GM12878 (cell line): ENCODE data around the gene MACROD2. TPM values are rescaled to one million over a fixed set of nuclear protein-coding genes. Genes with fewer than 3 reads are reported as not detected.

Experiments used
- CBFB ChIP-seq: IDR thresholded peaks from 2 replicates; pipeline ENCODE4 v1.6.1; 2016; ENCODE audit warnings: antibody characterized with exemption, low read depth
- CEBPB ChIP-seq, 2 experiments: fragments of 150-350 bp in 1 of 2; IDR thresholded peaks; 2 replicates each; pipeline ENCODE4 v1.6.1; 2012 to 2014; ENCODE audit warnings: low read depth in 2 of 2, low read length in 2 of 2, borderline replicate concordance in 1 of 2, inconsistent platforms in 1 of 2
- E2F4 ChIP-seq: IDR thresholded peaks from 2 replicates; pipeline ENCODE4 v1.6.1; 2012; ENCODE audit warnings: low read depth, low read length, improper control_type of control experiment
- E4F1 ChIP-seq: fragments of 450-650 bp; IDR thresholded peaks from 2 replicates; pipeline ENCODE4 v1.6.1; 2018; ENCODE audit warnings: borderline replicate concordance, mild to moderate bottlenecking; ENCODE audit not compliant: partially characterized antibody
- SP1 ChIP-seq: IDR thresholded peaks from one replicate; pipeline ENCODE4 v1.6.1; 2011; ENCODE audit warnings: low read depth, low read length
- TARDBP ChIP-seq: IDR thresholded peaks from 2 replicates; pipeline ENCODE4 v1.6.1; 2016; ENCODE audit warnings: borderline replicate concordance
- ZBTB40 ChIP-seq: fragments of 450-650 bp; IDR thresholded peaks from 2 replicates; pipeline ENCODE4 v1.6.1; 2016; ENCODE audit warnings: mild to moderate bottlenecking, moderate library complexity, borderline replicate concordance
- ZNF207 ChIP-seq: fragments of 450-650 bp; IDR thresholded peaks from 2 replicates; pipeline ENCODE4 v1.6.1; 2014; ENCODE audit warnings: antibody characterized with exemption, mild to moderate bottlenecking, borderline replicate concordance
- polyA plus RNA-seq, 11 experiments: library from polyadenylated mRNA; depleted of rRNA in 4 of 11; unstranded in 6 of 11; stranded (reverse) in 5 of 11; fragments of >200 nt; fragmentation: Nextera tagmentation in 4 of 11; fragmentation: Illumina TruSeq in 1 of 11; extraction: Ambion mirVana in 4 of 11; extraction: Trizol in 1 of 11; gene quantifications; 1 replicate in 1 of 11; 2 replicates in 10 of 11; pipeline versions ENCODE4 v1.2.1 to v1.2.3, GENCODE V29; 2011 to 2016; ENCODE audit warnings: inconsistent platforms in 2 of 11, missing spikeins in 2 of 11, low read depth in 1 of 11
- total RNA-seq, 4 experiments: library from RNA; depleted of rRNA in 3 of 4; stranded (reverse); fragments of >200 nt in 3 of 4; fragmentation: Illumina TruSeq in 1 of 4; extraction: Trizol in 1 of 4; gene quantifications; 2 replicates each; pipeline versions ENCODE4 v1.2.1 to v1.2.3, GENCODE V29; 2013 to 2021

The MACROD2 gene
- total and polyA plus RNA-seq, 10 of the 15 experiments (the other 5 are each of a cell fraction or from before 2014, with no cell fraction given): 1.1 to 21.5 (median 2.2) TPM

GRCh38 chr20:15899967-15900366 is 1904.7 kb downstream of the MACROD2 start (continued):
- TF ChIP-seq E2F4 (no peak), ZNF207 (no peak), TARDBP (no peak), ZBTB40 (no peak), CBFB (no peak), E4F1 (no peak), SP1 (no peak), CEBPB (IDR thresholded peaks at IDR 0.05; ENCODE audit: borderline replicate concordance in 1 of 2, low read depth in 2 of 2, low read length in 2 of 2) (no peak)
- TF ChIP-seq, all 136 proteins: peak for 0
